SKM-1 (cell line): ENCODE measurements around the gene LRG1.

Experiments
- DNase-seq: peaks from one replicate; lab custom pipeline; 2025; ENCODE audit not compliant: unreplicated experiment; lab: John Stamatoyannopoulos, UW

Gene LRG1, protein sequence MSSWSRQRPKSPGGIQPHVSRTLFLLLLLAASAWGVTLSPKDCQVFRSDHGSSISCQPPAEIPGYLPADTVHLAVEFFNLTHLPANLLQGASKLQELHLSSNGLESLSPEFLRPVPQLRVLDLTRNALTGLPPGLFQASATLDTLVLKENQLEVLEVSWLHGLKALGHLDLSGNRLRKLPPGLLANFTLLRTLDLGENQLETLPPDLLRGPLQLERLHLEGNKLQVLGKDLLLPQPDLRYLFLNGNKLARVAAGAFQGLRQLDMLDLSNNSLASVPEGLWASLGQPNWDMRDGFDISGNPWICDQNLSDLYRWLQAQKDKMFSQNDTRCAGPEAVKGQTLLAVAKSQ

DNA sequence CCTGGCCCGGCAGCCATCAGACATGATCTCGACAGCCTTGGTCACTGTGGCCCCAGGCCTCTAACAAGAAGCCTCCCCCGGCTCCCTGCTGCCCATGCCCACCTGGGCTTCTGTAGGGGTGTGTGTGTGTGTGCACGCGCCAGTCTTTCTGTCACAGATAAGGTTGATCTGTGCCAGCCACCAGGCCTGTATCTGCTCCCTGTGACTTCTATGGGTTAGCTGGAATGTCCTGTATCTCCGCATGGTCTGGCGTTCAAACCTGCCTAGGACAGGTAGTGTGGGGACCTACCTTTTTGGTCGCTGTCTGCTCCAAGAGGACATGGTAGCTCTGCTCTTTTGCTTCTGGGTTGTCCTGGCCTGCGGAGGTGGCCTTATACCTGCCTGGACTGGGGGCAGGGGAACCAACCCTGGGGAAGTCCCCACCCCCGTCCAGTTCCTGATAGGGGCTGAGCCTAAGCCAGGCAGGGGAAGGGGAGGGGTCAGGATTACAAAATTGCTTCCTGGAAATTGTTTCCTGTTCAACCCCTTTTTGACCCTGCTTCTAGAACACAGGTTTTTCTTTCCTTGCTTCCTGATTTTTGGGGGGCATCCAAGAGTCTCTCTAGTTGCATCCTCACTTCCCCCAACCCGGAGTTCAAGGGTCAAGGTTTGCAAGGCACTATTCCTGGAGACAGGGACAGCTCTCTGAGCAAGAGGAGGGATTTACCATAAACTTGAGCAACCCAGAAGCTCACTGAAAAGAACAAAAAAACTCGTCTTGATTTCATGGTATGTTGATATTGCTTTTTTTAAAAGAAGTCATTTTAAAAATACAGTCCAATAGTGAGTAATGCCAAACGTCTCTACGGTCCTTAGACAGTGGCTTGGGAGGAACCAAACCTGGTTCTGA lies at the start of gene LRG1:
TSS of gene LRG1 (minus strand) at position 344 of the 889 bp plus-strand sequence. CDS start at position 321, 23 bp downstream.
- DNase-seq = peak; percentile 95

DNA sequence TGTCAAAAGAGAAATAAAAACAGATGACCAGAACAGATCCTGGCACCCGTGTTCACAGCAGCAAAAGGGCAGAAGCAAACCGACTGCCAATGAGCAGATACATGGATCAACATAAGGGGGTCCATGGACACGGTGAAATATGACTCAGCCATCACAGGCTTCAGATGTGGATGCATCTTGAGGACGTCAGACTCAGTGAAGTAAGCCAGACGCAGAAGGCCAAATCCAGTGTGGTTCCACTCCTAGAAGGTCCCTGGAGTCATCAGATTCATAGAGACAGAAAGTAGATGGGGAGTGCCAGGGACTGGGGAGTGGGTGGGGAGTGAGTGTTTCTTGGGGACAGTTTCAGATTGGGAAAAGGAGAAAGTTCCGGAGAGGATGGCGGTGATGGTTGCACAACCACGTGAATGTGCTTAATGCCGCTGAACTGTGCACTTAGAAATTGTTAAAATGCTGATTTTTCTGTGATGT lies 48.5 kb upstream of the LRG1 start:
- DNase-seq = no peak

DNA sequence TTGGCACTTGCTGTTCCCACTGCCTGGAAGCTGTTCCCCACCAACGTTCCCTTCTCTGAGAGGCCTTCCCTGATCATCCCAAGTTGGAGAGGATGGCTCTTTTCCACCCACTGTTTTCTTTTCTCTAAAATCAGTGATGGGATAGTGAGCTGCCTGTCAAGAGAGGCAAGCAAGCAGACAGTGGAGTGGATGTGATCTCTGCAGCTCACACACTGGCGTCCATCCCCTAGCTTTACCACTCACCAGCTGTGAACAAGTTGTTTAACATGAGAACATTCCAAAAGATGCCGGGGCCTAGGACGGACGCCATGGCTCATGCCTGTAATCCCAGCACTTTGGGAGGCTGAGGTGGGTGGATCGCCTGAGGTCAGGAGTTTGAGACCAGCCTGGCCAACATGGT lies 47.7 kb upstream of the LRG1 start:
- no peak for DNase-seq

DNA sequence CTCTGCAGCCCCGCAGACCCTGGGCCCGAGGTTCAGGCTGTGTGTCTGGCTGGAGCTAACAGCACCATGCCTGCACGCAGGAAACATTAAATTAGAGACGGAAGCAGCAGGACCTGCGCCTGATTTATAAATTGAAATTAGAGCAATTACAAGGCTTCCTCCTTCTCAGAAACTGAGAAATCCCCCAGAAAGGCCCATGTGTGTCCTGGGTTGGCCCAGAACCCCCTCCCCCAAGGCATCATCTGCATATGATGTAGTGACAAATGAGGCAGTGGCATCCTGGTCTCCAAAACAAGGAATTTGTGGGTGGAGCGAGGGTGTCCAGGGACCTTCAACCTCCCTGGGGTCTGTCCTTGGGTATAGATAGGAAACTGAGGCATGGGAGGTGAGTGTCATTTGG lies 46.9 kb upstream of the LRG1 start:
- DNase-seq = no peak

GRCh38 chr19:4586245-4586644 lies 46.4 kb upstream of the LRG1 start:
- no peak for DNase-seq

DNA sequence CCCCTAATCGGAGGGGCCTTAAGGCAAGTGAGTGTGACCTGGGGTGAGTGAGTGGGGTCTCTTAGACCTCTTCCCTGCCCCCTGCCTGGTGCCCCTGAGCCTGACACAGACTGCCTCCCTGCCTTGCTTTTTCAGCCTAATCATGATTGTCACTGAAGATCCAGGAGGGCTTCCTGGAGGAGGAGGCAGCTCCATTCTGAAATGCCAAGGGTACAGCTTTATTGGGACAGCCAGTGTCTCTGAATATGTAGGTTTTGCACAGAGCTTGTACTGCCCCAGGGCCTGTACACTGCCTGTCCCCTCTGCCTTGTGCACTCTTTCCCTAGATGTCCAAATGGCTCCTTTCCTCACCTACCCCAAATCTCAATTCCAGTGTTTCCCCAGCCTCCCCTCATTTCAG lies 45.7 kb upstream of the LRG1 start:
- no peak for DNase-seq

DNA sequence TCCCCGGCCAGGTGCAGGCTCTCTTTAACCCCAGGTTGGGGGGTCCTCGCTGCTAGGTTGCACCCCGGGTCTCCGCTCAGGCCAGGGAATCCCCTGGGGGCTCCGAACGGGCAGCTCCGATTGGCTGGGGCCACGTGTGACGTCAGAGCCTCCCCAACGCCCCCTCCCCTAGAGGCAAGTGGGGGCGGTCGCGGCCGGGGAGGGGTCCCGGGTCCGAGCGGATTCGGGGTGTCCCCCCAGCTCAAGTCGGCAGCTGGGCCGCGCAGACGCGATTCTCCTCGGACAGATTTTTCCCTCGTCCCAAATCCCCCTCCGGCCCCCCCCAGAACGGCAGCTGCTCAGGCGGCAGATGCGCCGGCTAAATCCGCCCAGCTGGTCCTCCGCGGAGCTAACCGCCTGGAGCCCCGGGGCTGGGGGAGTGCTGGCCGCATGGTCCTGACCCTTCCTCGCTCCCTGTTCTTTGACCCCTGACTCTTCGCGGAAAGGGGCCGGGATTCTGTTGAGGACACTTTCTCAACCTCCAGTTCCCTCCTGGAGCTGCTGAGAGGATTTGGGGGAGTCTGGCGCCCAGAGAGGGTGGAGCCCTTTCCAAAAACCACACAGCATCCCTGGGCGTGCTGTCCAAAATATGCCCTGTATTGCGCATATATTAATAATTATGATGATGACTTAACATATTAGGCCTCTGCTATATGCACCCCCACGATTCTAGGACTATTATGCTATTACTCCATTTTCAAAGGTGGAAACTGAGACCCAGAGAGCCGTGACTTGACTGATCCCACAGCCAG lies 45.0 kb upstream of the LRG1 start:
- DNase-seq = no peak

DNA sequence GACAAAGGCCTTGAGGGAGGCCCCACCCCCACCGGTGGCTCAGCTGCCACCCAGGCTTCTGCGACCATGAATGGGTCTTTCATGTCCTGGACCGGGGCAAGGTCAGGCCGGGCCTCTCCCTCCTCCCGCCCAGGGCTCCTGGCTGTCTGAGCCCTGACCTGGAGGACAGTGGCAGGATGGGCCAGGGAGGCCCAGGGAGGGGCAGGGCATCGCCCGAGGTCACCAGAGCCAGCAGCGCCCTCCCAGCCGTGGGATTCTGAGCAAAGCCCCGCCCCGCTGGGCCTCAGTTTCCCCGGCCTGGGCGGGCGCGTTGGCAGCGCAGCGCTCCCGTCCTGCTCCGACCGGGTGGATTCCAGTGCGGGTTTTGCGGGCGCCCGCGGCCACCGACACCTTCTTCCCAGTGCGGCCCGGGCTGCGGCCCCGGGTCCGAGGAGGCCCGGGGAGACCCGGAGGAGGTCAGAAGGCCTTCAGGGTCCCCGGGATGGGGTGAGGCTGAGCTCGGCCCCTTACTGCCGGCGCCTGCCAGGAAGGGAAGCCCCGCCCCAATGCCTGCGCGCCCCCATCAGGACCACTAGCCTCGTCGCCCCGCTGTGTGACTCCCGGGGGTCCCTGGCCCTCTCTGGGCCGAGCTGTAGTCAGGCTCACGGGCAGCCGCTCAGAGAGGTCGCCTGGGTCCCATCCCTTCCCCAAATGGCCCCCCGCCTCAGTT lies 44.3 kb upstream of the LRG1 start:
- no peak for DNase-seq

- no peak for DNase-seq
Observed at GRCh38 chr19:4582980-4583842, 43.4 kb upstream of the LRG1 start.

DNA sequence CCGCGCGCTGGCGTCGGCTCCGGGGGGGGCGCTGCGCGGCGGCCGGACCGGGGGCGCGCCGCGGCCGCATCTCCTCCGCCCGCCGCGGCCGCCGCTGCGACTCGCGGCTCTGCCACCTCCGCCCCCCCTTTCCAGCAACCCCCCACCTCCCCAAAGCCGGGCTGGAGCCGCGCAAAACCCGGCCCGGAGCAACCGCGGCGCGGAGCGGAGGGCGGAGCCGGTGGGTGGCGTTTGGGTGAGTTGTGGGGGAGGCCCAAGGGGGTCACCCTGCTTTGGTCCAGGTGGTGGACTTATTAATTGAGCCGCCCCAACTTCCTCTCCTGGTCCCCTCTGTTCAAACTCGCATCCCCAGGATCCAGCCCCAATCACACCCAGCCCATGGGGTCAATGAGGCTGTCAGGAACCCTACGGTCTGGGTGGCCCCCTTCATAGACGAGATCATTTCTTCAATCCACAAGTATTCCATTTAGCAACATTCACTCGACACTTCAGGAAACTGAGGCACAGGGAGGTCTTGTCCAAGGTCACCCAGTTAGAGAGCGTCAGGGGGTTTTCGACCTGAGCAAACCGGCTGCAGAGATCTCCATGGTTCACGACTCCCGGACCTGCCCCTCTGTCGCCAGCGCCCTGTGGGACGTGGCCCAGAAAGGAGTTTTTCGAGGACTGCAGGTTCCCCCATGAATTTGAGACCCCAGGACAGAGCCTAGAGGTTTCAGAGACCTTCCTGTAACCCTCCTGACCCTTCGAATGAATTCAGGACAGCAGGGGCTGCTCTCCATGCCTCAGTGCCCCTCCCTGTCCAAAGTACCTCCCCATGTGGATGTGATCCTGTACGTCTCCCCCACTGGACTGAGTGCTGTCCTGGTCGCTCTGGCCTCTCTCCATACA lies 42.1 kb upstream of the LRG1 start:
- no peak for DNase-seq

- DNase-seq = no peak
Observed at GRCh38 chr19:4580961-4581665, 41.3 kb upstream of the LRG1 start.

- no peak for DNase-seq
Observed at GRCh38 chr19:4580021-4580901, 40.4 kb upstream of the LRG1 start.

- no peak for DNase-seq
Observed at GRCh38 chr19:4579389-4579788, 39.6 kb upstream of the LRG1 start.

GRCh38 chr19:4578552-4579248 lies 38.9 kb upstream of the LRG1 start:
- DNase-seq = no peak

DNA sequence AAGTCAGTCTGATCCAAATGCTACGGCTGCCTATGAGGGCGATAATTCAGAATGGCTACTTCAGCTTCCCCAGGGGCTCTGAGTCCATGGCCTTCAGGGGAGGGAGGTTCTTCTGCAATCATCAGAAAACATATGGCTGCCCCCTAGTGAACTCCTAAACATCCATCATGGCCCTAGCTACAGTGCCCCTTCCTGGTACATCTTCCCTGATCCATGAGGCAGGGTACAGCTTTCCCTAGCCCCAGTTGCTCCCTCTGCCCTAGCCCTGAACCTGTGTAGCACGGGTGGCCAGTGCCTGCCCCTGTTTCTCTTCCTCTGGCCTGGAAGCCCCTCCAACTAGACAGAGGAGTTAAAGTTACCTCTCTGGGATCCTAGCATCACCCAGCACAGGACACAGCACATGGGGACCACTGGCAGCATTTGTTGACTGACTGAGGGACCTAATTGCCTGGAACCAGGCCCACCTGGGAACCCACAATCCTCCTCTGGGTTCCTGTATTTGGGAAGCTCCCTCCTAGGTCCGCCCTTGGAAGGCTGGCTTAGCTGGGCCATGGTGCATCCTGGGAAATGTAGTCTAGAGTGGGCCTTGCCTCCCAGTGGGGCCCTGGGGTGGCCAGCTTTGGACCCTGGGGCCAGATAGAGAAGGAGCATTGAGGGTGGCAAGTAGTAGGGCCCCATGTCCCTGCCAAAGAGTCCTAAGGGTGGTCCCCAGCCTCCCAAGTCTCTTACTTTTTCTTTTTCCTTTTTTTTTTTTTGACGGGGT lies 37.4 kb upstream of the LRG1 start:
- DNase-seq = no peak
